ENCODE measurements around the gene IL18RAP.

GRCh38 chr2:102438111-102438510 is 15.2 kb downstream of the IL18RAP start:
- TF ChIP-seq EZH2 (IDR thresholded peaks at IDR 0.05; ENCODE audit: borderline replicate concordance, insufficient read depth, low read length, poor library complexity, severe bottlenecking), result no peak
- no peak for TF ChIP-seq SMC3 (conservative IDR thresholded peaks at IDR 0.05; ENCODE audit: poor library complexity)
- TF ChIP-seq, protein P1, sequence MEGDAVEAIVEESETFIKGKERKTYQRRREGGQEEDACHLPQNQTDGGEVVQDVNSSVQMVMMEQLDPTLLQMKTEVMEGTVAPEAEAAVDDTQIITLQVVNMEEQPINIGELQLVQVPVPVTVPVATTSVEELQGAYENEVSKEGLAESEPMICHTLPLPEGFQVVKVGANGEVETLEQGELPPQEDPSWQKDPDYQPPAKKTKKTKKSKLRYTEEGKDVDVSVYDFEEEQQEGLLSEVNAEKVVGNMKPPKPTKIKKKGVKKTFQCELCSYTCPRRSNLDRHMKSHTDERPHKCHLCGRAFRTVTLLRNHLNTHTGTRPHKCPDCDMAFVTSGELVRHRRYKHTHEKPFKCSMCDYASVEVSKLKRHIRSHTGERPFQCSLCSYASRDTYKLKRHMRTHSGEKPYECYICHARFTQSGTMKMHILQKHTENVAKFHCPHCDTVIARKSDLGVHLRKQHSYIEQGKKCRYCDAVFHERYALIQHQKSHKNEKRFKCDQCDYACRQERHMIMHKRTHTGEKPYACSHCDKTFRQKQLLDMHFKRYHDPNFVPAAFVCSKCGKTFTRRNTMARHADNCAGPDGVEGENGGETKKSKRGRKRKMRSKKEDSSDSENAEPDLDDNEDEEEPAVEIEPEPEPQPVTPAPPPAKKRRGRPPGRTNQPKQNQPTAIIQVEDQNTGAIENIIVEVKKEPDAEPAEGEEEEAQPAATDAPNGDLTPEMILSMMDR (IDR thresholded peaks at IDR 0.05; ENCODE audit: poor library complexity, severe bottlenecking), result no peak
- TF ChIP-seq MXI1 (conservative IDR thresholded peaks at IDR 0.05; ENCODE audit: poor library complexity, severe bottlenecking), result no peak
- no peak for TF ChIP-seq POLR2AphosphoS5 (IDR thresholded peaks at IDR 0.05)
- TF ChIP-seq EP300 (conservative IDR thresholded peaks at IDR 0.05; ENCODE audit: poor library complexity, severe bottlenecking), result no peak

All from neural cell (in vitro differentiated cells).